Bronchial epithelial cell (primary cell): ENCODE data around the gene USP38. TPM values are rescaled to one million over a fixed set of nuclear protein-coding genes. Genes with fewer than 3 reads are reported as not detected.
"Not testable (repeated sequence)": the region's sequence is repeated elsewhere in the genome, so short reads cannot be mapped to it uniquely, and the experiment has no call there.

ENCODE experiments used
- DNase-seq: peaks from one replicate; pipeline ENCODE4 v3.0.0-alpha.2; 2010; ENCODE audit warnings: low read depth
- FAIRE-seq: peaks from 2 replicates; lab custom pipeline; 2011; peaks lifted over from hg19 to GRCh38; lab: Jason Lieb, UNC
- H3K27me3 ChIP-seq: 2 replicates; pipeline ENCODE4 v1.5.1; 2011; ENCODE audit warnings: low read length; ENCODE audit not compliant: control insufficient read depth, insufficient read depth
- H3K36me3 ChIP-seq: 2 replicates; pipeline ENCODE4 v1.5.1; 2011; ENCODE audit warnings: low read length; ENCODE audit not compliant: control insufficient read depth, insufficient read depth
- H3K4me3 ChIP-seq: 2 replicates; pipeline ENCODE4 v1.5.1; 2011; ENCODE audit warnings: mild to moderate bottlenecking, low read depth, low read length, control low read depth
- total RNA-seq: library from RNA; depleted of rRNA; stranded (reverse); fragments of >200 nt; gene quantifications from 2 replicates; pipeline ENCODE4 v1.2.1, GENCODE V29; 2014
- TF ChIP-seq, protein P1 (sequence below): IDR thresholded peaks from 2 replicates; pipeline ENCODE4 v1.5.1; 2011; ENCODE audit warnings: mild to moderate bottlenecking, moderate library complexity, low read length, control low read depth, inconsistent platforms; ENCODE audit not compliant: insufficient read depth, severe bottlenecking

Gene USP38
- total RNA-seq, 1 donor from 2014 or later: 18.4 TPM

DNA sequence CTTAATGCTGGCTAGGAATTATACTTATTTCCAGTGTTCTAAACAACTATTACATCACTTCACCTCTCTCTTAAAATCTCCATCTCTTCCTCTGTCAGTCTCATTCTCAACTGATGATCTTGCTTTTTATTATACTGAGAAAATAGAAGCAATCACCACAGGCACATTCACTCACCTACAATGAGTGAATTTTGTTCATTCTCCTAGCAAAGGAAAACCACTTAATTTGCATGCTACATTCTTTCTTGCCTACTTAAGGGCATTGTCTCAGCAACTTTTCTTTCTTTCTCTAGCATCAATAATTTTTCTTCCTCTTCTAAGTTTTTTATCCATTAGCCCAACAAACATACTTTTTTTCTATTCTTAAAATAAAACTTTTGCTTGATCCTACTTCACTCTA is 21.1 kb upstream of the USP38 start:
- no peaks in the 10 kb centered on the region for H3K36me3 ChIP-seq
- no peak overlapping the region for H3K4me3 ChIP-seq
- no peaks in the 10 kb centered on the region for H3K27me3 ChIP-seq
- TF ChIP-seq, protein P1, sequence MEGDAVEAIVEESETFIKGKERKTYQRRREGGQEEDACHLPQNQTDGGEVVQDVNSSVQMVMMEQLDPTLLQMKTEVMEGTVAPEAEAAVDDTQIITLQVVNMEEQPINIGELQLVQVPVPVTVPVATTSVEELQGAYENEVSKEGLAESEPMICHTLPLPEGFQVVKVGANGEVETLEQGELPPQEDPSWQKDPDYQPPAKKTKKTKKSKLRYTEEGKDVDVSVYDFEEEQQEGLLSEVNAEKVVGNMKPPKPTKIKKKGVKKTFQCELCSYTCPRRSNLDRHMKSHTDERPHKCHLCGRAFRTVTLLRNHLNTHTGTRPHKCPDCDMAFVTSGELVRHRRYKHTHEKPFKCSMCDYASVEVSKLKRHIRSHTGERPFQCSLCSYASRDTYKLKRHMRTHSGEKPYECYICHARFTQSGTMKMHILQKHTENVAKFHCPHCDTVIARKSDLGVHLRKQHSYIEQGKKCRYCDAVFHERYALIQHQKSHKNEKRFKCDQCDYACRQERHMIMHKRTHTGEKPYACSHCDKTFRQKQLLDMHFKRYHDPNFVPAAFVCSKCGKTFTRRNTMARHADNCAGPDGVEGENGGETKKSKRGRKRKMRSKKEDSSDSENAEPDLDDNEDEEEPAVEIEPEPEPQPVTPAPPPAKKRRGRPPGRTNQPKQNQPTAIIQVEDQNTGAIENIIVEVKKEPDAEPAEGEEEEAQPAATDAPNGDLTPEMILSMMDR: no peak
- DNase-seq (no peak), FAIRE-seq (no peak)

DNA sequence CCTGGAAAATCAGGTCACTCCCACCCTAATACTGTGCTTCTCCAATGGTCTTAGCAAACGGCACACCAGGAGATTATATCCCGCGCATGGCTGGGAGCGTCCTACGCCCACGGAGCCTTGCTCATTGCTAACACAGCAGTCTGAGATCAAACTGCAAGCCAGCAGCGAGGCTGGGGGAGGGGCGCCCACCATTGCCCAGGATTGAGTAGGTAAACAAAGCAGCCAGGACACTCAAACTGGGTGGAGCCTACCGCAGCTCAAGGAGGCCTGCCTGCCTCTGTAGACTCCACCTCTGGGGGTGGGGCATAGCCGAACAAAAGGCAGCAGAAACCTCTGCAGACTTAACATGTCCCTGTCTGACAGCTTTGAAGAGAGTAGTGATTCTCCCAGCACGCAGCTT is 18.0 kb upstream of the USP38 start:
- FAIRE-seq, H3K4me3 ChIP-seq, H3K27me3 ChIP-seq, H3K36me3 ChIP-seq, DNase-seq: not testable (repeated sequence)

DNA sequence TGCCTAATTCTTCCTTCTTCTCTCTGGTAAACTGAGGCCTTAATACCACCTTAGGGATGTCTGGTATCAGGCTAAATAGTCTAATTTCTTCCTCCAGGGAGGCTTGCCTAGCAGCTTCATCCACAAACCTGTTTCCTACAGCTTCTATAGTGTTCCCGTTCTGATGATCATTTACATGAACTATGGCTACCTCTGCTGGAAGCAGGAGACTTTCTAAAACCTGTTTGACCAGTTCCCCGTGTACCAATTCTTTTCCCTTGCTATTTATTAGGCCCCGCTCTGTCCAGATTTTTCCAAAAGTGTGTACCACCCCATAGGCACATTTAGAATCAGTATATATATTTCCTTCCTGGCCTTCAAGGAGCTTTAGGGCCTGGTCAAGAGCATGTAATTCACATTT is 5.8 kb upstream of the USP38 start:
- TF ChIP-seq, protein P1: peak; percentile 8
- no peaks in the 10 kb centered on the region for H3K27me3 ChIP-seq
- FAIRE-seq (no peak), DNase-seq (peak; percentile 27)
- H3K36me3 ChIP-seq: no peaks in the 10 kb centered on the region
- no peak overlapping the region for H3K4me3 ChIP-seq

DNA sequence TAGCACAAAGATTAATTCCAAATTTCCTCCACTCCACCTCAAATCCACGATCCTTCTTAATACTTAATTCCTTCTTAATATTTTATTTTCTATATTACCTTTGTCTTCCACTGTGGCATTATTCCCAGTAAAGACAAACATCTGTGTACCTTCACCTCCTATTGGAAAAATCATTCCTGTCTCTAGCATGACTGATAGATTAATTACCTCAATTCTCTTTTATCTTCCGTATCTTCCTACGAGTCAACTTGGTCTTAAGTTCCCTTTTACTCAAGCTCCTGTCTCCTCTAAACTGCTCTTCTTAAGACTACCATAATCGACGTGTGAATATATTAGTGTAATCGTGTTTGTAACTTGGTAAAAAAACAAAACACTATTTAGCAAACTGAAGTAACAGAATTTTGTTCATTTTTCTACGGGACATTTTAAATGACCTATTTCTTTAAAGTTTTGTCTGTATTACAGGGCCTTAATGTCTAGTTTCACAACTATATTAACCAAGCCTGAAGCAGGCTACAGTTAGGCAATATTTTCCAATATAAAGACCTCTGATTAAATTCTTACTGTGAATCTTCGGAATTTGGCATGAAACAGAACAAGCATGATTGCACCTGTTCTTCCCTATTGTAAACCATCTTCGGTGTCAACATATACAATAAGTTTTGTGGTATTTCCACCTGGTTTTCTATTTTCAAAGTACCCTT is 1.1 kb upstream of the USP38 start:
- DNase-seq (peak; percentile 4), FAIRE-seq (no peak)
- no peaks in the 10 kb centered on the region for H3K36me3 ChIP-seq
- TF ChIP-seq, protein P1: no peak
- peak overlapping the region; percentile 81 for H3K4me3 ChIP-seq
- H3K27me3 ChIP-seq: no peaks in the 10 kb centered on the region

DNA sequence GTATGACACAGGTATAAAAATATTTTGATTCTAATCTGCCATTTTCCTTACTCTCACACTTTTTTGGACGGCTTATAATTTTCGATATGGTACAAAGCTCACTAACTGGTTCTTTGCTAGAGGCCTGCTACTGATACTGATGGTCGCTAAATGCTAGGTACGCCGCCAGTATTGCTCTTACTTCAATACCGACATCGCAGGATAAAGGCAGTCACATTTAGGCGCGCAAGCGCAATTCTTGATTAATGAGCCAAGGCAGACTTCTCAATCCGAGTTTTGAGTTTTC is 557 bp upstream of the USP38 start:
- H3K36me3 ChIP-seq: no peaks in the 10 kb centered on the region
- no peaks in the 10 kb centered on the region for H3K27me3 ChIP-seq
- TF ChIP-seq, protein P1: no peak
- no peak for DNase-seq
- FAIRE-seq: no peak
- H3K4me3 ChIP-seq: peak overlapping the region; percentile 81

DNA sequence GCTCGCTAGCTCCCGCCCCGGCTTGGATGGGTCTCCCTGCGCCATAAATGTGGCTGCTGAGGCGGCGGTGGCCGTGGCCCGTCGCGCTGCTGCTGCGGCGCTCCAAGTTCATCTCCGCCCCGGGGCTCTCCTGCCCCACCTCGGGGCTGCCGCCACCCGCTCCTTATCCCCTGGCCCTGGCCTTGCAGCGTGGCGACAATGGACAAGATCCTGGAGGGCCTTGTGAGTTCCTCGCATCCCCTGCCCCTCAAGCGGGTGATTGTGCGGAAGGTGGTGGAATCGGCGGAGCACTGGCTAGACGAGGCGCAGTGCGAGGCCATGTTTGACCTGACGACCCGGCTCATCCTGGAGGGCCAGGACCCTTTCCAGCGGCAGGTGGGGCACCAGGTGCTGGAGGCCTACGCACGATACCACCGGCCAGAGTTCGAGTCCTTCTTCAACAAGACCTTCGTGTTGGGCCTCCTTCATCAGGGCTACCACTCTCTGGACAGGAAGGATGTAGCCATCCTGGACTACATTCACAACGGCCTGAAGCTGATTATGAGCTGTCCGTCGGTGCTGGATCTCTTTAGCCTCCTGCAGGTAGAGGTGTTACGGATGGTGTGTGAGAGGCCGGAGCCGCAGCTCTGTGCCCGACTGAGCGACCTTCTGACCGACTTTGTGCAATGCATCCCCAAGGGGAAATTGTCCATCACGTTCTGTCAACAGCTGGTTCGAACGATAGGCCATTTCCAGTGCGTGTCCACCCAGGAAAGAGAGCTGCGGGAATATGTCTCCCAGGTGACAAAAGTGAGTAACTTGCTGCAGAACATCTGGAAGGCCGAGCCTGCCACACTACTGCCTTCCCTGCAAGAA is 763 bp downstream of the USP38 start:
- FAIRE-seq (no peak), DNase-seq (peak; percentile 31)
- H3K4me3 ChIP-seq: peak overlapping the region; percentile 81
- no peaks in the 10 kb centered on the region for H3K27me3 ChIP-seq
- TF ChIP-seq, protein P1: no peak
- H3K36me3 ChIP-seq: no peaks in the 10 kb centered on the region
